AML-193 (cell line): ENCODE measurements around the gene WDTC1.

Source experiments
- DNase-seq, 2 experiments: peaks; one replicate each; lab custom pipeline; 2025; lab: John Stamatoyannopoulos, UW

Gene WDTC1

DNA sequence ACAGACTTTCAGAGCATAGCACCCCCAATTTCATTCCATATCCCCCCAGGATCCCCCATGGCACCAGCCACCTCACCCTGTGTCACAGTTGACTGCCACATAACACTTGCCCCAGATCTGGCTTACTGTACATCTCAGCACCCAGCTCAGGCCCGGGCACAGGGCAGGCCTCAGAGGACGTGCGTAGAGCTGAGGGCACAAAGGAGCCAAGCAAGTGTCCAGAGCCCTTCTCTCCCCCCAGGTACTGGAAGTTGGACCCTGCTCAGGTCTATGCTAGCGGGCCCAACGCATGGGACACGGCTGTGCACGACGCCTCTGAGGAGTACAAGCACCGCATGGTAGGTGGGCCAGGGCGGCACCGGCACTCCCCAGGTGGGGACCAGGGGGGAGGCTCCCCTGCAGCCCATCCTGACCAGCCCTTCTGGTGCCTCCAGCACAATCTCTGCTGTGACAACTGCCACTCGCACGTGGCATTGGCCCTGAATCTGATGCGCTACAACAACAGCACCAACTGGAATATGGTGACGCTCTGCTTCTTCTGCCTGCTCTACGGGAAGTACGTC, 99.4 kb downstream of the WDTC1 start:
- no peak for DNase-seq

DNA sequence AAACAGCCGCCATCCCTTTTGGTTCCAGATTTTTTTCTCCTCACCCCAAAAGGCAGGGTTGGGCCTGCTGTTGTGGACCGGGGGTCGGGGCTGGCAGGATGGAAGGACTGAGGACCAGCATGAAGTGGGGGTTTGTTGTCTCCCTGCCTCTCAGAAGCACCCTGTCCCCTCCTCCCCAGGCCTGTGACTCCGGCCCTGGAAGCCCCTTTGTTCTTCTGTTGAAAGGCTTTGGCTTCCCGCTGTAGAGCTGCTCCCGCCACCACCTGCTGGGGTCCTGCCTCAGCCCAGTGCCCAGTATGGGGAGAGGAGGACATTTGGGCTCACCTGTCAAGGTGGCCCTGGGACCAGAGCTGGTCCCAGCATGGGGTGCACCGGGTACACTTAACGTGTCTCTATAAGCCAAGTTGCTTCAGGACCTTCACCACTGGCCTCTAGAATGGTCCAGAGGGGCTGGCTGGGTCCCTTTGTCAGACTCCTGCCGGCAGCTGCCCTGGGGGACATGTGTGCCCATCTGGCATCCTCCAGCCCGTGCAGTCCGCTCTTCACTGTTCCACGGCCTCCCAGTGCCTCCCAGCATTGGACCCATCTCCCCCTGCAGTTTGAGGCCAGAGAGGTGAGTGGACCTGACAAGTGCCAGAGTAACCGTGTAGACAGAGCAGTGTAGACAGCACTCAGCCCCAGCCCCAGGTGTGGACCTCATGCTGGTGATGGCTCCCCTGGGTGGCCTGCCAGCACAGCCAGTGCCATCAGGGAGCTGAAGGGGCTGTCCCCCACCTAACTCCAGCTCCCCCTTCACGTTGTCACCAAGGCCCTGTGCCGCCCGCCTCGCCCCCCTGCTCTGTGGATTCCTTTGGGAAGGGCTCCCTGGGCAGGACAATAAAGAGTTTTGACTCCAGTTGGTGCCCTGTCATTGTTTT, 101.3 kb downstream of the WDTC1 start:
- no peak for DNase-seq

DNA sequence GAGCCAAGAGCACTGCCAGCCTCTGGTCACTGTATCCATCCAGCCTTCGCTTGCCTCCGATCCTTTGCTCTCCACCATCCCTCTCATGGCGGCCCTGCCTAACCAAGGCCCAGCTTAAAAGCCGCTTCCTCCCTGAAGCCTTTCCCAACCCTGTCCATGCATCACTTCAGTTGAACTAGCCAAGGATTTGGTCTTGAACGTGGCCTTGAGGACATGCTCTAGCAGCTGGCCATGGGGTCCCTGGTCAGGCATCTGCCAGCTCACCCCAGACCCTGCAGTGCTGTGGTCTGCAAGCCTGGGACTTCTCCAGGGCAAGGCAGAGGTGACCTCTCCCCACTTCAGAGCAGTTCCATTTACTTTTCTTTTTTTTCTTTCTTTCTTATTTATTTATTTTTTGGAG, 102.3 kb downstream of the WDTC1 start:
- DNase-seq: no peak

DNA sequence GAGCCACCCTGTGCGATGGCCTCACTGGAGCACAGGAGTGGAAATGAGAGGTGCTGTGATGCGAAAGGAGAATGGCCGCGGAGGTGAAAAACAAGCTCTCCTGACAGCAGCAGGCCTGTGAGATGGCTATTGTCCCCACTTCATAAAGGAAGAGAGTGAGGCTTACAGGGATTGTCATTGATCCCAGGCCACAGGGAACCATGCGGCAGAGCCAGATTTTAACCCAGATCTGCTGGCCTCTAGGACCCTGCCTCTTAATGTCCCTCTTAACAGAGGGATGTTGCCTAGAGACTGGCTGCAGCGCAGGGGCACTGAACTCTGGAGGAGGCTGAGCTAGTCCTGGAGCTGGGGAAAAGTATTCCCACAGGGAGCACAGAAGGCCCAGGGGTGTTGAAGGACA, 104.3 kb downstream of the WDTC1 start:
- DNase-seq: no peak

DNA sequence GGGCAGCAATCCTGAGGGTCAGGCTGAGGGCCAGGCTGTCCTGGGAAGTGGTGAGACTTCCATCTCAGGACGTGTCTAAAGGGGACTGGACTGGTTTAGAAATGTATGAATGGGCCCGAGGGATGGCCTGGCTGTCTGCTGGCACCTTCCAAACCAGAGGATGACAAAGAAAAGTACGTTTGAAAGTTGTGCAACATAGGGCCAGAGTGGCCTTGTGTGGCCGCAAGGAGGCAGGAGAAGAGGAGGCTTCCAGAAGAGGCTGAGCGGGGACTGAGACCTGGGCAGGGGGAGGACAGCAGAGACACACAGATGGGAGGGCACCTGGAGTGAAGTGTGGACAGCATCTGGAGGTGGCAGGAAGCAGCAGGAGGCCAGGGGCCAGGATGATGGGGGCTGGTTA, 104.8 kb downstream of the WDTC1 start:
- no peak for DNase-seq

DNA sequence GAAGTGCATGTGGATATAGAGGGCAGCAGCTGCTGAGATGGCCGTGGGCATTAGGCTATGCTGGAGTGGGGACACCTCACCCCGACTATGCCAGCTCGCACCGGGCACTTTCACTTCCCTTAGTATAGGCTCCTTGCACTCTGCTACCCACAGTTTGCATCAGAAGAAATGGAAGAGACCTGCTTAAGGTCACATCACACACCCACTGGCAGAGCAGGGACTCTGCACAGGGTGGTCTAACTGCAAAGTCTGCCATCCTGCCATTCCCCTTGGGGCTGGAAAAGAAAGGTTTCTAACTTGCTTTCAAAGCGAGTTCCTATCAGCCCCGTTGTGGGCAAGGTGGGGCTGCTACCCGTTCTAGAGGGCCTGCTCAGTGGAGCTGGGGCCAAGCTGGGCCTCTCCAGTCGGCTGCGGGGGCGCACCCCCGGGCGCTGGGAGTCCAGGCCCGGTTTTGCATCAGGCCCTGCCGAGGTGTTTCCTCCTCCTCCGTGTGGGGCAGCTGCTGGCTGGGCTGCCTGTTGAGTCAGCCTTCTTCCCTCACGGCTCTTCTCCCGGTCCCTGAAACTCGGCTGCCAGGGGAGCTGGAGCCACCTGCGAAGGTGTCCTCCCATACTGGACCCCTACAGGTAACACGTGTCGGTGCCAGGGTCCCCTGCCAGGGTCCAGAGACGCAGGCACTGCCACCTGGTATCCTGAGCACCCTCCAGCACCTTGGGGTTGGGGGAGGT, 107.3 kb downstream of the WDTC1 start, which contains the start of gene SYTL1:
TSS of gene SYTL1 (plus strand) at position 498 of the 728 bp plus-strand sequence. CDS start 3,313 bp downstream, outside the sequence.
- peak; percentile 62 to 68 for DNase-seq

DNA sequence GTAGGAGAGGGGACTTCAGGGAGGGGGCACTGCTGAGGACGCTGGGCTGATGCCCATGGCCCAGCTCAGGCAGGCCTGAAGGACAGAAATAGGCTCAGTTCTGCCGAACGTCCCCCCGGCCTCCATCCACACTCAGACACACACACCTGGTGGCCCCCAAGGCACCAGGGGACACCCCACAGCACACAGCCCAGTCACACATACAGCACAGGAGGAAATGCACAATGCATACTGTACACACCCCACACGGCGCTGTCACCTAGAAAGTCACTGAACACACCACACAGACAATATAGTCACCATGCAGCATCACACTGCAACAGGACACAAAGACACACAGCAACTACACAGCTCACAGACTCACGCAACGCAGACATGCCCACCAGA, 108.0 kb downstream of the WDTC1 start:
- DNase-seq: no peak

DNA sequence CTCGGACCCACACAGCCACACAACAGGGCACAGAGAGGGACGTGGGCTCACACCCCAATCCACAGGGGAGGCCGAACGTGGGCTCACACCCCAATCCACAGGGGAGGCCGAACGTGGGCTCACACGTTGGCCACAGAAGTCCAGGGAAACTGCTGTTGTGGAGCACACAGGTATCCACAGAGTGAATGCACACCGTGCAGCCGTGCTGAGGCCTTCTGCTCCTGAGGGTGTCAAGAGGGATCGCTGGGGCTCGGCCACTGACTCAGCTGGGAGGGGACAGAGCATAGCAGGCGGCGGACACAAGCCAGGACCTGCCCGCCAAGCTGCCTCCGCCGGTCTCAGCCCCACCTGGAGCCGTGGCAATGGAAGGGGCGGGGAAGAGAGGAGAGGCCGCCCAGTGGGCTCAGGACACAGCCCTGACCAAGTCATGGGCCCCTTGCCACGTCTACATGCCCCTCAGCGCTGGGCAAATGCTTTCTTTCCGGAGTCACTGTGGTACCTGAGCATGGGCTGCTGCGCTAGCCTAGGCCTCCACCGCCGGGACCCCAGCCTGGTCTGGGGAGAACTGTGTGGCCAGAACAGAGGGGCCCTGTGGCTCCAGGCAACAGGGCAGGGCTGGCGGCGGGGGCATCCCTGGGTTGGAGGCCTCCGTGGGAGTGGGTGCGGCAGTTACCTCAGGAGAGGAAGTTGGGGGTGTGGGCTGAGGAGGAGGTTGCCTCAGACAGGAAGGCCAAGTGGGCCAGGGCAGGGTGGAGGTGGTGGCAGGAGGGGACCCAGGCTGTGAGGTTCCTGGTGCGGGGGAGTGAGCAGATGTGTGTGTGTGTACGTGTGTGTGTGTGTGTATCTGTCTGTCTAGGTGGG, 108.6 kb downstream of the WDTC1 start:
- peak; percentile 82 to 84 for DNase-seq

DNA sequence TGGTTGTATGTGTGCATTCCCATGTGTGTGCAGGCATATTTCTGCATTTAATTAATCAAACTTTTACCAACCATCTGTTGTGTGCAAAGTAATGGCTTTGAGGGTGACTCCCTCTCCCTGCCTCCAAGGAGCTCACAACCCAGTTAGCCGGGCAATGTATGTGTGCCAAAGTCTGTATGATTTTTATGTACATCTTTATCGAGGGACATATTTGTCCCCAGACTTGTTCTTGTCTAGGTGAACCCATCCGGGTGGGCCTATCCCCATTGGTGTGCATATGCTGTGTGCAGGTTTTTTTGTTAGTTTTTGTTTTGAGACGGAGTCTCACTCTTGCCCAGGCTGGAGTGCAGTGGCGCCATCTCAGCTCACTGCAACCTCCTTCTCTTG, 109.2 kb downstream of the WDTC1 start:
- DNase-seq: no peak

DNA sequence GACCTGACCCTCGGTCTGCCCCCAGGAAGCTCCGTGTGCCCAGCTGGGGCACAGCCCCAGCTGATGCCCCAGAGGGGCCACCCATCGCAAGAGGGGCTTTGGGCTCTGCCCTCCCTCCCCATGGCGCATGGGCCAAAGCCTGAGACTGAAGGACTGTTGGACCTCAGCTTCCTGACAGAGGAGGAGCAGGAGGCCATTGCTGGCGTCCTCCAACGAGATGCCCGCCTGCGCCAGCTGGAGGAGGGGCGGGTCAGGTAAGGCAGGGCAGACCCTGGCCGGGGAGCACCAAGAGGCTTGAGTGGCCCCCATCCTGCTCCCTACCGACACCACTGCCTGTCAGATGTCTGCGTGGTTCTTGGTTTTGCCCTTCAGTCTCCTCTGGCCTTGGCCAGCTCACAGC, 110.8 kb downstream of the WDTC1 start:
- DNase-seq: no peak

DNA sequence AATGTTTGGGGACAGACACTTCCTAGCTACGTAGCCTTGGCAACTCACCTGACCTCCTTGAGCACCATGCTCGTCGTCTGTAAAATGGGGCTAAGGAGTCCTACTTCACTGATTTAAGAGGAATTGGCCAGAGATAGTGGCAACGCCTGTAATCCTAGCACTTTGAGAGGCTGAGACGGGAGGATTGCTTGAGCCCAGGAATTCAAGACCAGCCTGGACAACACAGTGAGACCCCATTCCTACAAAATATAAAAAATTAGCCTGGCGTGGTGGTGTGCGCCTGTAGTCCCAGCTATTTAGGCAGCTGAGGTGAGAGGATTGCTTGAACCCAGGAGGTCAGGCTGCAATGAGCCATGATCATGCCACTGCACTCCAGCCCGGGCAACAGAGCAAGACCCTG, 111.9 kb downstream of the WDTC1 start:
- DNase-seq: no peak

DNA sequence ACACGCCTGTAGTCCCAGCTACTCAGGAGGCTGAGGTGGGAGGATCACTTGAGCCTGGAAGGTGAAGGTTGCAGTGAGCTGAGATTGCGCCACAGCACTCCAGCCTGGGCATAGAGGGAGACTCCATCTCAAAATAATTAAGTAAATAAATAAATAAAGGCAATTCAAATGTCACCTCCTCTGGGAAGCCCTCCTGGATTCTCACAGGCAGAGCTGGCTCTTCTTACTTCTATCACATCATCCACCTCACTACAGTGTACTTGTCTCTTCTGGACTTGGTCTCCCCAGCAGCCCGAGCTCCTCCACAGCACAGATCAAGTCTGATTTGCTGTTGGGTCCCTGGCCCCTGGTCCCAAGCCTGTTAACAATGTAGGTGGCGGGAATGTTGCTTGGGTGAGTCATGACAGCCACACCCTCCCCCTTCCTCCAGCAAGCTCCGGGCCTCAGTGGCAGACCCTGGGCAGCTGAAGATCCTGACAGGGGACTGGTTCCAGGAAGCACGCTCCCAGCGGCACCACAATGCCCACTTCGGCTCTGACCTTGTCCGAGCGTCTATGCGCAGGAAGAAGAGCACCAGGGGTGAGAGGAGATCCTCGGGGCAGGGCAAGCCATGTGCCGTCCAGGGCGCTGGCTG, 112.7 kb downstream of the WDTC1 start:
- no peak for DNase-seq

DNA sequence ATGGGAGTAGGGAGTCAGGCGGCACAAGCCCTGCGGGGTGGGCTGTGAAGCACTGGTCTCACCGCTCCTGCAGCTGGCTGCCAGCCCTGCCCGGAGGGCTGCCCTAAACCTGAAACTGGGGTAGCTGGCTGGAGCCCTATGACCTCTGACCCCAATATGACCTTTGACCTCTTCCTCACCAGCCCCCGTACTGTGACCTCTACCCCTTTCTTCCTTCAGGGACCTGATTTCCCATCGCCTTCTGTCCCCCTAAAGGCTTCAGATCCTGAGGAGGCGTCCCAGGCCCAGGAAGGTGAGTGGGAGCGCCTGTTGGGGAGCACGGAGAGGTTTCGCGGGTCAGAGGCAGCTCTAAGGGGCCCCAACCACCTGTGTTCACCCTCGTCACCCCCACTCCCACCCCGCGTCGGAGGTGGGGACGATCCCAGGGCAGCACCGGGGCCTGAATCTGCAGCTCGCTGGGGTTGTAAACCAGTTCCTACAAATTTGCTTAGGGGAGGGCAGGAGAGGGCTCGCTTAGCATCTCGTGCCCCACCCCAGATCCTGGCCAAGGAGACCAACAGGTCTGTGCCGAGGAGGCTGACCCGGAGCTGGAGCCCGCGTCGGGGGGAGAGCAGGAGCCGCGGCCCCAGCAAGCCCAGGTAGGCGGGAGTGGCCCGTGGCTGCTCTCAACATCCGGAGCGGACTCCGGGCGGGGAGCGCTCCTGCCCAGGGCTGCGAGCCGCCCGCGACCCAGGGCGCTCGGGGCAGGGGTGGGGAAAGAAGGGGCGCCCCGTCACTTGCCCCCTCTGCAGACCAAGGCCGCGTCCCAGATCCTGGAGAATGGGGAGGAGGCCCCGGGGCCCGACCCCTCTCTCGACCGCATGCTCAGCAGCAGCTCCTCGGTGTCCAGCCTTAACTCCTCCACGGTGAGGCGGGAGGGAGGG, 114.7 kb downstream of the WDTC1 start:
- no peak for DNase-seq

DNA sequence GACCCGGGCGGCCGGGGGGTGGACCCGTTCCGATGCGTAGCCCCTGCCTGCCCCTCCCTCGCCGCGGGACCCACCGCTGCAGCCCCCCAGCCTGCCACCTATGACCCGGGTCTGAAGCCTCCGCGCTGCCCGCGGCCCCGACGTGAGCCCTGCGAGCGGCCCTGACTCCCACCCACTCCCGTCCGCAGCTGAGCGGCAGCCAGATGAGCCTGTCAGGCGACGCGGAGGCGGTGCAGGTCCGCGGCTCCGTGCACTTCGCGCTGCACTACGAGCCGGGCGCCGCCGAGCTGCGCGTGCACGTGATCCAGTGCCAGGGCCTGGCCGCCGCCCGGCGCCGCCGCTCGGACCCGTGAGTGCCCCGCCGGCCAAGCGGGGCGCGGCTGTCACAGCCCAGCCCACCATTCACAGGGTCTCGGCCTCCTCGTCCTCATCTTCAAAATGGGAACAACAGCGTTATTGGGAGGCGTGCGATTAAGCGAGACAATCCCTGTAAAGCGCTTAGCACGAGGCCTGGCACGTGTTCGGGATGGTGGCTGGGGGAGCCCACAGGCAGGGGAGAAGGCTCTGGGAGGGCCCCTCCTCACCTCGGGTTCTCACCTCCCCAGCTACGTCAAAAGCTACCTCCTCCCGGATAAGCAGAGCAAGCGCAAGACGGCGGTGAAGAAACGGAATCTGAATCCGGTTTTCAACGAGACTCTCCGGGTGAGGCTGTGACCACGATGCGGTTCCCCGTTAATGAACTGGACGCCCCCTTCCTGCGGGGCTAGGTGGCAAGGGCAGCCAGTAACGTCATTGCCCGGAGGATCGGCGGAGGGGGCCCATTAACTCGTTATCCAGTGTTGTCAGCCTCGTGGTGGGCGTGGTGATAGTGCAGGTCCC, 115.6 kb downstream of the WDTC1 start:
- DNase-seq: no peak

DNA sequence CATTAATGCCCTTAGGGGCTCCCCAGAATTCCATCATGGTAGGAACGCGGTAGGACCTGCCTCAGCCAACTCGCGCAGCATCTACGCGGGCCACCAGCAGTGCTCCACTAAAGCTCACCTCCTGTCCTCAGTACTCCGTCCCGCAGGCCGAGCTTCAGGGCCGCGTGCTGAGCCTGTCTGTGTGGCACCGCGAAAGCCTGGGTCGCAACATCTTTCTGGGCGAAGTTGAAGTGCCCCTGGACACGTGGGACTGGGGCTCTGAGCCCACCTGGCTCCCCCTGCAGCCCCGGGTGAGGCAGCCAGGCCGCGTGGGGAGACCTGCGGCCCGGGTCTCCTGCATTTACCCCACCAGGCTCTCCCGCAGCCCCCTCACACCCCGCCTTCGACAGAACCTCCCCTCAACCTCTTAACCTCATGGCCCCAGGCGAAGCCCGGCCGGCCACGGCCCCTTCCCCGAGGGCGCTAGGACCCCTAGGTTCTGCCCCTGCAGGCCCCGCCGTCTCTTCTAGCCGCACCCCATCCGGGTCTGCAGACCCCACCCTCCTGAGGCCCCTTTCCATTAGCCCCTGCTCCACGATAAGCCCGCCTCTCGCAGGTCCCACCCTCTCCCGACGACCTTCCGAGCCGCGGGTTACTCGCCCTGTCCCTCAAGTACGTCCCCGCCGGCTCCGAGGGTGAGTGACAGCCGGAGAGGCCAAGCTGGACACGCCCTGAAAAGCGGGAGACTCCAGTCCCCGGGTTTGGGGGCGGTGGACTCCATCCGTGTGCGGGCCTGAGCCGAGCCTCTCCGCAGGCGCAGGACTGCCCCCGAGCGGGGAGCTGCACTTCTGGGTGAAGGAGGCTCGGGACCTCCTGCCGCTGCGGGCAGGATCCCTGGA, 116.5 kb downstream of the WDTC1 start:
- no peak for DNase-seq

DNA sequence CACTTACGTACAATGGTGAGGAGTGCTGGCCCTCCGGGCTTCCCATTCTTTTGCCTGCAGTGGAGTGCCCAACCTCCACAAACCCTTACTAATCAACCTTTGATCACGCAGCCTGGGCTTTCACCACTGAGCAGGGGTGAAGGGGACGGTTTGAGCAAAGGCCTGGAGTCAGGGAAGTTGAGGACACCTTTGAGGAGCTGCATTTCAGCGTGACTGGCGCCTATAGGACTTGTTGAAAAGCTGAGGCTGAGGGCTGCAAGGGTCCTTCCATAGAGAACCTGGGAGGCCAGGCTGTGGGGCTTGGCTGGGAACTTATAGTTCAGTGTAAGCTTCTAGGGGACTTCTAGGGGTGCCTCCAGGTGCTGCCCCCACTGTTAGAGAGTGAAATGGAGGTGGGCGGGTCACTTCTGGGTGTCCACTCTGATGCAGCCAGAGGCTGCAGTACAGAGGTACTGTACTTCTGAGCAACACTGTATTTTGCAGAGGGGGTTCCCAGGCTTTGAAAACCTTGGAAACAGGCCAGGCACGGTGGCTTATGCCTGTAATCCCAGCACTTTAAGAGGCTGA, 117.2 kb downstream of the WDTC1 start:
- no peak for DNase-seq

DNA sequence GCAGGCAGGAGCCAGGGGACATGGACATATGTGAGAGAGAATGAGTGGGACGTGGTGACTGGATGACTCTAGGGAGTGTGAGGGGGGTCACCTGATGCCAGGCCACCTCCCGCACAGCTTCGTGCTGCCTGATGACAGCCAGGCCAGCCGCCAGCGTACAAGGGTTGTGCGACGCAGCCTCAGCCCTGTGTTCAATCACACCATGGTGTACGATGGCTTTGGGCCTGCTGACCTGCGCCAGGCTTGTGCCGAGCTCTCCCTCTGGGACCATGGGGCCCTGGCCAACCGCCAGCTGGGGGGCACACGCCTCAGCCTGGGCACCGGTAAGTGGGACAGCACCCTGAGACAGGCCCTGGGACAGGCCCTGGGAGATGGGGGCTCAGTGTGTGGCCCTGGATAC, 118.7 kb downstream of the WDTC1 start:
- DNase-seq: no peak

DNA sequence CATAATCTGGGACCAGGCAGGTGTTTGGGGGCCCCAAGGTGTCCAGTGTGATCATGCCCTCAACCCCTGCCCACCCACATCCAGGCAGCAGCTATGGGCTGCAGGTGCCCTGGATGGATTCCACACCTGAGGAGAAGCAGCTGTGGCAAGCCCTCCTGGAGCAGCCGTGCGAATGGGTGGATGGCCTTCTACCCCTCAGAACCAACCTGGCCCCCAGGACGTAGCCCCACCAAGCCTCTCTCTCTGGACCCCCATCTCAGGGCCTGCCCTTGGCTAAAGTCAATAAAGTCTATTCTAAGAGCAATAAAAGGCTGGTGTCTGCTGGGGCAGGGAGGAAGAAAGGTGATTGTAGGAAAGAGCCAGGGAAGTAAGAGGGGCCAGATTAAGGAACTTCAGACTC, 119.2 kb downstream of the WDTC1 start:
- DNase-seq: no peak
